Measurements from ENCODE around the gene CHRNA7.

DNA sequence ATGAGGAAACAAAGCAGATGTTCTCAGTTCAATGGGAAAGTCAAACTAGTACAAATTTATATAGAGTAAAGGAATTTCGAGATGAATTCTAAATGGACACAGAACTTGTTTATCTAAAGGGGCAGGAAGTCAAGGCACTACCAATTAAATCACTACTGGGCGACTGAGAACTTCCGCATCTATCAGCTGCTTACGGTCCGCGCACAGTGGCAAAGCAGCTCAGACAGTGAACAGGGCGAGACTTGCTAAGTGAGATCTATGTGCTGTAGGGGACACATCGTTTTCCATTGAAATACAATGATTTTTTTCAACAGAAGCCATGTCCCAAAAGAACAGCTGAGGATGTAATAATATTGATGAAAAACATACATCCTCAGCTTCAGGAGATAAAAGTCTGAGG is 105.0 kb downstream of the CHRNA7 start:
- TF ChIP-seq RFX5 (IDR thresholded peaks at IDR 0.05) = no peak
- TF ChIP-seq CEBPB (IDR thresholded peaks at IDR 0.05) = no peak
- no peak for TF ChIP-seq NPAS2 (CRISPR knock-in tag; IDR thresholded peaks at IDR 0.05; ENCODE audit: borderline replicate concordance)
- no peak for TF ChIP-seq POLR2A (IDR thresholded peaks at IDR 0.05; ENCODE audit: low read length)
- TF ChIP-seq, protein P1, sequence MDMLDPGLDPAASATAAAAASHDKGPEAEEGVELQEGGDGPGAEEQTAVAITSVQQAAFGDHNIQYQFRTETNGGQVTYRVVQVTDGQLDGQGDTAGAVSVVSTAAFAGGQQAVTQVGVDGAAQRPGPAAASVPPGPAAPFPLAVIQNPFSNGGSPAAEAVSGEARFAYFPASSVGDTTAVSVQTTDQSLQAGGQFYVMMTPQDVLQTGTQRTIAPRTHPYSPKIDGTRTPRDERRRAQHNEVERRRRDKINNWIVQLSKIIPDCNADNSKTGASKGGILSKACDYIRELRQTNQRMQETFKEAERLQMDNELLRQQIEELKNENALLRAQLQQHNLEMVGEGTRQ (IDR thresholded peaks at IDR 0.05) = no peak
- no peak for TF ChIP-seq CTCF (IDR thresholded peaks at IDR 0.05)
- TF ChIP-seq KDM5A (IDR thresholded peaks at IDR 0.05) = no peak
- TF ChIP-seq MAZ (IDR thresholded peaks at IDR 0.05; ENCODE audit: borderline replicate concordance, low read depth, low read length) = no peak
